ENCODE measurements around the gene FUBP1.
"Not testable (repeated sequence)": the region's sequence is repeated elsewhere in the genome, so short reads cannot be mapped to it uniquely, and the experiment has no call there.

FUBP1 gene

GRCh38 chr1:77945345-77945744 is 33.5 kb downstream of the FUBP1 start:
- no peak for DNase-seq (ENCODE audit: low read depth in 2 of 2)

- DNase-seq (ENCODE audit: low read depth in 2 of 2) = no peak
Observed at GRCh38 chr1:77942400-77943140, 36.3 kb downstream of the FUBP1 start.

DNA sequence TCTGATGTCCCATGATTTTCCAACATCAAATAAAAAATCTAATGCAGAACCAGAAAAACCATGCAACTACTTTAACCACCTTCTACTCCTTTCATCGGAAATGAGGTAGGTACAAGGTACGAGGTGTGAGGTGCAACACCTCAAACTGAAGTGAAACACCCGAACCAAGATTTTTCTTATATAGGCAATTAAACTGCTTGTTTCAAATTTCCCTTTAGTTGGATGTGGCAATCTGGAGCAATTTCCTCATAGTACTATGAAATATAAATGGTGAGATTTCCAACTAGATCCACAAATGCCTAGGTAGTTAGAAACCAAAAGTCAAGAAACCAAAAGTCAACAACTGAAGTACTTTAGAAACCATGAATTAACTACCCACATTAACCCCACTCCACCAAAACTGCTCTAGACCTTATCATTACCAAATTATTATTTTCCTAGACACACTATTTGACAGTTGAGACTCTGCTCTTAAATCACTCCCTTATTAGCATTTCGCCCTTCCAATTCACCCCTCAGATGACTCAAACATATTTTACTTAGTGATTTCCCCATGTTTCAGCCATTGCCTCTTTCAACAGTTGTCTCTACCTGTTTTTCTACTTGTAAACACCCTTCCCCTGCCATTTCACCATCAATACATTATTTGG is 37.8 kb downstream of the FUBP1 start:
- no peak for DNase-seq (ENCODE audit: low read depth in 2 of 2)

- DNase-seq (ENCODE audit: low read depth in 2 of 2) = no peak
Observed at GRCh38 chr1:77938651-77939050, 40.2 kb downstream of the FUBP1 start.

DNA sequence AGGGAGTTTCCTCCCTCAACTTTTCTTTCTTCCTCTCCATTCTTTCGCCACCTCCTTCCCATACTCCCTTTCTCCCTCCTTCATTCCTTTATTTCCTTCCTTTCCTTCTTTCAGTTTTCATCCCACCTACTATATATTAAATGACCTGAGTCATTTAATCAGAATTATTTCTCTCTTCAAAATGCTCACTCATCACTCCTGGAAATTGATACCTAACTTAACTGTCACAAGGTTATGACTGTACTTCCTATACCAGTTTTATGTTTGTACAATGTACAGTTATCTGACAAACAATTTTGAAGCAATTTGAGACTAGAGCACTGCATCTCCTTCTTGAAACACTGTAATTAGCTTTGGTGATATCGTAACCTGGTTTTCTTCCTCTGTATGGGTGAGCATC is 49.1 kb downstream of the FUBP1 start:
- no peak for DNase-seq (ENCODE audit: low read depth in 2 of 2)

GRCh38 chr1:77927414-77927813 is 51.5 kb downstream of the FUBP1 start:
- no peak for DNase-seq (ENCODE audit: low read depth in 2 of 2)

DNA sequence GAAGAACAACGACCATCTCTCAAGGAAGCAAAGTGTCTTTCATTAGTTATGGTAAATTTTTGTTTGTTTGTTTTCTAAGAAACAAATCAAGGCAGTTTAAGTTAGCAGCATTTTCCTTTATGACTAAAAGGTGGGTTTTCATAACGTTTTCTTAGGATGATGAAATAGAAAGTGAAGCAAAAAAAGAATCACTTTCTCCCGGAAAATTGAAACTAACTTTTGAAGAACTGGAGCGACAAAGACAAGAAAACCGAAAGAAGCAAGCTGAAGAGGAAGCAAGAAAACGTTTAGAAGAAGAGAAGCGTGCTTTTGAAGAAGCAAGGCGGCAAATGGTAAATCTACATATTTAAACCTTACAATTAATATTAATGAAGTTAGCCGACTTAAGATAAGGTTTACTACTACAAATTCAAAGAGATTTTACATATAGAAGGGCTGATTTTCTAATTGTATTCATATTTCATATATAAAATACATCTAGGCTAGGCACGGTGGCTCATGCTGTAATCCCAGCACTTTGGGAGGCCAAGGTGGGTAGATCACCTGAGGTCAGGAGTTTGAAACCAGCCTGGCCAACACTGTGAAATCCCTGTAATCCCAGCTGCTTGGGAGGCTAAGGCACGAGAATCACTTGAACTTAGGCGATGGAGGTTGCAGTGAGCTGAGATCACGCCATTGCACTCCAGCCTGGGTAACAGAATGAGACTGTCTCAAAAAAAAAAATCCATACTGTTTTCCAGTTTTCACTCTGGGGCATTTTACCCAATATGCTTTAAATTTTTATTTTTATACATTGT is 52.1 kb downstream of the FUBP1 start:
- DNase-seq (ENCODE audit: low read depth in 2 of 2) = no peak

DNA sequence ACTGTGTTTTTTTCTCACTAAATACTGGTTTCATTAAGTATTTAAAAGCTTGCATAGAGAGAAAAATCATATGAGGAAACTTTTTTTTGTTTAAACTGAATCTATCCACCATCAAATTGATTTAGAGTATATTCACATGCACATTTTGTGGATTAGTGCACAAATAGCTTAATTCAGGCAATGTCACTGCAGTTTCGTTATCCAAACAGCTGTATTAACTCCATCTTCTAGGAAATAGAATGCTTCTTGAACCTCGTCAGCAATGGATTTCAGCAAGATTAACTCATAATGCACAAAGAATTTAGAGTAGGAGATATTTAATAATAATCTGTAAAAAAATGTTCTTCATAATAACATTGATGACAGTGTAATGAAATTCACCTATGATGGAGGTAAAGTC is 52.9 kb downstream of the FUBP1 start:
- DNase-seq (ENCODE audit: low read depth in 2 of 2) = no peak

- no peak for DNase-seq (ENCODE audit: low read depth in 2 of 2)
Observed at GRCh38 chr1:77925518-77925917, 53.4 kb downstream of the FUBP1 start.

- not testable (repeated sequence) for DNase-seq (ENCODE audit: low read depth in 2 of 2)
Observed at GRCh38 chr1:77918918-77919317, 60.0 kb downstream of the FUBP1 start.

DNA sequence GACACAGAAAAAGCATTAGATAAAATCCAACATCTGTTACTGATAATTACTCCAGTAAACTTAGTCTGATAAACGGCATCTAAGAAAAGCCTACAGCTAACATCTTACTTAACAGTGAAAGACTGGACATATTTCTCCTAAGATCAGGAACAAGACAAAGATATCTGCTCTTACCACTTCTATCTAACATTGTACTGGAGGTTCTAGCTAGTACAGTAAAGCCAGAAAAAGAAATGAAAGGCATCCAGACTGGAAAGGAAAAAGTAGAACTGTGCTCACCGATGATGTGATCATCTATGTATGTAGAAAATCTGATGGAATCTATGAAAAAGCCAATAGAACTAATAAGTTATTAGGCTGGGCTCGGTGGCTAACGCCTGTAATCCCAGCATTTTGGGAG is 68.8 kb downstream of the FUBP1 start:
- no peak for DNase-seq (ENCODE audit: low read depth in 2 of 2)

DNA sequence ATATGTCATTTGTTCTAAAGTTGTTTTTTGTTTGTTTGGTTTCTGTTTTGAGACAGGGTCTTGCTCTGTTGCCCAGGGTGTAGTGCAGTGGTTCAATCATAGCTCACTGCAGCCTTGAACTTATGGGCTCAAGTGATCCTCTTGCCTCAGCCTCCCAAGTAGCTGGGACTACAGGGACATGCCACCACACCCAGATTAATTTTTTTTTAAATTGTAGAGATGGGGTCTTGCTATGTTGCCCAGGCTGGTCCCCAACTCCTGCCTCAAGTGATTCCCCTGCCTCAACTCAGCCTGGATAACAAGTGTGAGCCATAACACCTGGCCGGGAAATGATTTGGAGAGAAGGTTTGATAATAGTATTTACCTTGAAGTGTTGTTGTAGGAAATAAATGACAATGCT is 72.2 kb downstream of the FUBP1 start:
- DNase-seq (ENCODE audit: low read depth in 2 of 2) = no peak

DNA sequence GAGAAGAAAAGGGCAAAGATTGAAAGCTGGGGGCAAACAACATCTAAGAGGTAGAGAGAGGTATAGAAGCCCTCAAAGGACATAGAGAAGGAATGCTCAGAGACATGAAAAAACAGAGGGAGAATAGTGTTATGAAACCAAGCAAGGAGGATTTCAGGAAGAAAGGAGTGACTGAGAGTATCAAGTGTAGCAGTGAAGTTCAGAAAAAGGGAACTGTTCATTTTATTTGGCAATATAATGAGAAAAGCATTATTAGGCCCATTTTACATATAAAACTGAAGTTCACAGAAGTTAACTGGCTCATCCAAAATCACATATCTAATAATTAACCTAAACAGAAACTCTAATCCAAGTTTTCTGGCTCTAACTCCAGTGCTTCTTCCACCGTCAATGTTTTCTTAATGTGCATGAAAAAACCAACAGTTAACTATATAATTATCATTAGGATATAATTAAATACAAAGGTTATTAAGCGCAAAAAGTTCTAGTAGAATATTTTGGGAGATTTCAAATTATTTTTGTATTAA is 72.8 kb downstream of the FUBP1 start:
- DNase-seq (ENCODE audit: low read depth in 2 of 2) = no peak

GRCh38 chr1:77905603-77906002 is 73.3 kb downstream of the FUBP1 start:
- DNase-seq (ENCODE audit: low read depth in 2 of 2) = no peak

DNA sequence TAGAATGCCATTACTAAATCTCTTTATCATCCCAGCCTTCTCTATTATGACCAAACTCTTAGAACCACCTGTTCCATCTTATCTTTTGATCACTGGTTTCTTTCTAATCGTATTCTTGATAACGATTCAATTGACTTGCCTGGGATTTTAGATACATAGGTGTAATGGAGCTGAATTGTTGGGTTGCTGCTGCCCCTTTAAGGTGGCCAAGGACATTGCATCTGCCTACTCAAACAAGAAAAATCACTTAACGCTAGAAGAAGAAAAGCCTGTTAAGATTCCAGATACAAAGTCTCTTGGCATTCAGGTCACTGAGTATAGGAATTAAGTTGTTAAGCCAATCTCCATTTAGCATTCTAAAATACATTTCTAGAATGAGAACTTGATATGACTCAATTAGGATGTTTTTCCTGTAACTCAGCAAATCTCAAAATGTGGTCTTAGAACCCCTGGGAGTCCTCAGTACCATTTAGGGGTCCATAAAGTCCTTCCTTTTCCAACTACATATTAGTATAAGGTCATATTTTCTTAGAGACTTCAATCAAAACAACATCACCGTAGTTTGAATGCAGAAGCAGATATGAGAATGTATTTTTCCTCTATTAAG is 78.1 kb downstream of the FUBP1 start:
- no peak for DNase-seq (ENCODE audit: low read depth in 2 of 2)

DNA sequence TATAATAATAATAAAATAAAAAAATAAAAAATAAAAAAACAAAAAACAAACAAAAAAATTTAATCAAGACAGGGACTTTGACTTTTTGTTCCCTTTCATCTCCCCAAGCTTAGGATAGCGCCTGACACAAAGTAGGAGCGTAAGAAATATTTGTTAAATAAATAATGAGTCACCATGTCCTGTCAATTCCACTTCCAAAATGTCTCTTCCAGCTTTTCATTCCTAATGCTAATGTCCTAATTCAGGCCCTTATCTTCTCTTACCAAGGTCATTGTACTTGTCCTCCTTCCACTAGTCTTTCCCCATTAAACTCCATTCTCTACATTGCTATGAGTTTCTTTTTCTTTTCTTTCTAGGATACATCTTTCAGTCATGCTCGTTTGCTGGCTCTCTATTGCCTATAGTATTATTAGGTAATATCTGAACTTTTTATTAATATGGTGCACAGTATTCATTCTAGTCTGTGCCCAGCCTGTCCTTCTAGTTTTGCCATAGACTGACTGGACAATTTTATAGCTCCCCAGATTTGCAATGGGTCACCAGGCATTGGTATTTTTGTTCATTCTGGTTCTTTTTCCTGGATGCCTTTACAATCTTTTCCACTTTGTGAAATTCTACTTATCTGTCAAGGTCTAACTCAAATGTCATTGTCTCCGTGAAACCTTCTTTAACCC is 79.1 kb downstream of the FUBP1 start:
- no peak for DNase-seq (ENCODE audit: low read depth in 2 of 2)

Data from stimulated activated CD4-positive, alpha-beta T cell treated with anti-CD3 and anti-CD28 coated beads, Interleukin-15, amount 100 ng/mL, for 48 hours (primary cell).